ENCODE data around the gene DIPK1A. TPM values are rescaled to one million over a fixed set of nuclear protein-coding genes. Genes with fewer than 3 reads are reported as not detected.

DIPK1A gene
- polyA plus RNA-seq, 2 of the 4 experiments (the other 2 are of a cell fraction), result 12.4 to 21.1 TPM

GRCh38 chr1:92985101-92985500 lies 23.8 kb upstream of the DIPK1A start:
- ATAC-seq (no peak), DNase-seq (ENCODE audit: low read depth in 1 of 2, low spot score in 1 of 2) (no peak), FAIRE-seq (no peak)
- no peak overlapping the region for H3K4me2 ChIP-seq
- H3K9me3 ChIP-seq, result no peaks in the 10 kb centered on the region
- H3K4me3 ChIP-seq, result no peak overlapping the region
- ChIA-PET CTCF (interaction anchor here (1.8 to 2.3 kb wide), 3 partner anchors 9 to 126 kb away, joined by 5 to 15 read pairs (median 10); partner anchors contain the start of gene DIPK1A), POLR2A (no interaction called here)
- TF ChIP-seq RNF2 (IDR thresholded peaks at IDR 0.05; ENCODE audit: borderline replicate concordance, low read depth) (no peak), HOXB13 (CRISPR knock-in tag; IDR thresholded peaks at IDR 0.05; ENCODE audit: low read depth) (no peak), NFE2L2 (conservative IDR thresholded peaks at IDR 0.05; ENCODE audit: low read length) (no peak), CHD2 (IDR thresholded peaks at IDR 0.05; ENCODE audit: low read length, partially characterized antibody) (no peak), HDAC2 (IDR thresholded peaks at IDR 0.05) (no peak), RAD21 (conservative IDR thresholded peaks at IDR 0.05 in 1 of 2, IDR thresholded peaks at IDR 0.05 in 1 of 2) (no peak), CTCF (IDR thresholded peaks at IDR 0.05) (no peak), ATOH8 (CRISPR knock-in tag; IDR thresholded peaks at IDR 0.05; ENCODE audit: low read depth) (no peak), GATA3 (IDR thresholded peaks at IDR 0.05; ENCODE audit: borderline replicate concordance) (no peak), KDM5A (IDR thresholded peaks at IDR 0.05) (no peak), POLR2A (IDR thresholded peaks at IDR 0.05; ENCODE audit: low read length) (no peak), HOXB5 (CRISPR knock-in tag; IDR thresholded peaks at IDR 0.05) (no peak), MAFK (IDR thresholded peaks at IDR 0.05; ENCODE audit: partially characterized antibody) (no peak), HMGXB4 (CRISPR knock-in tag; IDR thresholded peaks at IDR 0.05; ENCODE audit: borderline replicate concordance) (no peak), MAX (IDR thresholded peaks at IDR 0.05) (no peak), BHLHE40 (IDR thresholded peaks at IDR 0.05; ENCODE audit: low read depth, low read length) (no peak), JUN (IDR thresholded peaks at IDR 0.05) (no peak), NPAS2 (CRISPR knock-in tag; IDR thresholded peaks at IDR 0.05; ENCODE audit: borderline replicate concordance) (no peak), EHF (CRISPR knock-in tag; IDR thresholded peaks at IDR 0.05) (no peak)
- no peak overlapping the region for H3K27ac ChIP-seq
- H3K4me1 ChIP-seq, result peaks cover 5% of the 10 kb centered on the region; the same call in 1 of the 3 replicates

- CTCF ChIA-PET, result interaction anchor here (0.6 to 3.3 kb wide), 5 partner anchors 11 to 121 kb away, joined by 3 to 23 read pairs (median 4); no protein-coding TSS in a partner anchor
These were observed 19.7 kb upstream of the DIPK1A start for GRCh38 chr1:92980732-92981647.

More at GRCh38 chr1:92980732-92981647, 19.7 kb upstream of the DIPK1A start:
- ATAC-seq (no peak), FAIRE-seq (no peak), DNase-seq (ENCODE audit: low read depth in 1 of 2, low spot score in 1 of 2) (no peak)
- H3K27ac ChIP-seq, result no peak overlapping the region
- no peak overlapping the region for H3K4me3 ChIP-seq
- no peaks in the 10 kb centered on the region for H3K4me1 ChIP-seq
- TF ChIP-seq RARB (CRISPR knock-in tag; IDR thresholded peaks at IDR 0.05) (no peak), FOXS1 (CRISPR knock-in tag; IDR thresholded peaks at IDR 0.05) (no peak), CBX2 (IDR thresholded peaks at IDR 0.05; ENCODE audit: borderline replicate concordance, low read depth) (no peak), EHF (CRISPR knock-in tag; IDR thresholded peaks at IDR 0.05) (no peak), CBX8 (IDR thresholded peaks at IDR 0.05) (no peak), SREBF2 (IDR thresholded peaks at IDR 0.05) (no peak), RFX5 (IDR thresholded peaks at IDR 0.05) (no peak), ATOH8 (CRISPR knock-in tag; IDR thresholded peaks at IDR 0.05; ENCODE audit: low read depth) (no peak), EP300 (IDR thresholded peaks at IDR 0.05) (no peak), MAZ (IDR thresholded peaks at IDR 0.05; ENCODE audit: borderline replicate concordance, low read depth, low read length) (no peak)
- 74% methylated on average over 8 of the region's 8 CpGs for WGBS (ENCODE audit: missing lambda C conversion rate)
- no peak overlapping the region for H3K4me2 ChIP-seq
- no peaks in the 10 kb centered on the region for H3K9me3 ChIP-seq
- POLR2A ChIA-PET, result interaction anchor here (0.6 kb wide), 1 partner anchor 19 kb away, joined by 3 read pairs; no protein-coding TSS in a partner anchor
